Smooth muscle cell (in vitro differentiated cells): ENCODE measurements around the gene CCDC9B. TPM values are rescaled to one million over a fixed set of nuclear protein-coding genes. Genes with fewer than 3 reads are reported as not detected.

Source experiments
- DNase-seq: peaks from one replicate; lab custom pipeline; 2025; ENCODE audit not compliant: unreplicated experiment; lab: John Stamatoyannopoulos, UW
- H2AFZ ChIP-seq: fragments of 200-600 bp; sonication (generic); 2 replicates; pipeline ENCODE4 v1.6.0; 2016; ENCODE audit warnings: antibody characterized with exemption, low read depth, mild to moderate bottlenecking
- H3F3A ChIP-seq: fragments of 200-600 bp; sonication (generic); 2 replicates; pipeline ENCODE4 v1.6.0; 2017; ENCODE audit warnings: antibody characterized with exemption, low read depth
- H3K27ac ChIP-seq: fragments of 200-600 bp; sonication (generic); 2 replicates; pipeline ENCODE4 v1.5.1; 2016; ENCODE audit warnings: low read depth, mild to moderate bottlenecking
- H3K27me3 ChIP-seq: fragments of 200-600 bp; sonication (generic); 2 replicates; pipeline ENCODE4 v1.6.1; 2016; ENCODE audit warnings: low read depth, mild to moderate bottlenecking
- H3K36me3 ChIP-seq: fragments of 200-600 bp; sonication (generic); 2 replicates; pipeline ENCODE4 v1.5.1; 2016; ENCODE audit warnings: low read depth
- H3K4me1 ChIP-seq: fragments of 200-600 bp; sonication (generic); 2 replicates; pipeline ENCODE4 v1.5.1; 2016; ENCODE audit warnings: low read depth
- H3K4me2 ChIP-seq: fragments of 200-600 bp; sonication (generic); 2 replicates; pipeline ENCODE4 v1.6.0; 2016; ENCODE audit warnings: mild to moderate bottlenecking
- H3K4me3 ChIP-seq: fragments of 200-600 bp; sonication (generic); 2 replicates; pipeline ENCODE4 v1.5.1; 2016; ENCODE audit warnings: mild to moderate bottlenecking
- H3K79me2 ChIP-seq: fragments of 200-600 bp; sonication (generic); 2 replicates; pipeline ENCODE4 v1.6.0; 2016; ENCODE audit warnings: low read depth, mild to moderate bottlenecking
- H3K9ac ChIP-seq: fragments of 200-600 bp; sonication (generic); 2 replicates; pipeline ENCODE4 v1.6.0; 2016; ENCODE audit warnings: low read depth
- H3K9me3 ChIP-seq: fragments of 200-600 bp; sonication (generic); replicated peaks from 2 replicates; pipeline ENCODE4 v1.5.1; 2016; ENCODE audit warnings: low read depth
- H4K20me1 ChIP-seq: fragments of 200-600 bp; sonication (generic); 2 replicates; pipeline ENCODE4 v1.6.0; 2016; ENCODE audit warnings: low read depth
- WGBS: methylation state at CpG from one replicate; pipeline ENCODE4 v1.1.7; 2016; ENCODE audit warnings: low lambda C conversion rate; 5-methylcytosine and 5-hydroxymethylcytosine counted together
- polyA plus RNA-seq: library from polyadenylated mRNA; unstranded; fragments of >200 nt; fragmentation: Nextera tagmentation; extraction: Ambion mirVana; gene quantifications from 2 replicates; pipeline ENCODE4 v1.2.1, GENCODE V29; 2016
- total RNA-seq: library from RNA; depleted of rRNA; stranded (reverse); fragments of >200 nt; gene quantifications from 2 replicates; pipeline ENCODE4 v1.2.3, GENCODE V29; 2014
- TF ChIP-seq, protein P1 (sequence below): fragments of 200-600 bp; sonication (generic); IDR thresholded peaks from 2 replicates; pipeline ENCODE4 v1.5.1; 2017; ENCODE audit warnings: borderline replicate concordance, mild to moderate bottlenecking, antibody characterized with exemption; ENCODE audit not compliant: insufficient read depth, poor library complexity, severe bottlenecking

CCDC9B gene
- total and polyA plus RNA-seq, 2 experiments from 2014 or later, result 0.97 to 3.8 TPM

DNA sequence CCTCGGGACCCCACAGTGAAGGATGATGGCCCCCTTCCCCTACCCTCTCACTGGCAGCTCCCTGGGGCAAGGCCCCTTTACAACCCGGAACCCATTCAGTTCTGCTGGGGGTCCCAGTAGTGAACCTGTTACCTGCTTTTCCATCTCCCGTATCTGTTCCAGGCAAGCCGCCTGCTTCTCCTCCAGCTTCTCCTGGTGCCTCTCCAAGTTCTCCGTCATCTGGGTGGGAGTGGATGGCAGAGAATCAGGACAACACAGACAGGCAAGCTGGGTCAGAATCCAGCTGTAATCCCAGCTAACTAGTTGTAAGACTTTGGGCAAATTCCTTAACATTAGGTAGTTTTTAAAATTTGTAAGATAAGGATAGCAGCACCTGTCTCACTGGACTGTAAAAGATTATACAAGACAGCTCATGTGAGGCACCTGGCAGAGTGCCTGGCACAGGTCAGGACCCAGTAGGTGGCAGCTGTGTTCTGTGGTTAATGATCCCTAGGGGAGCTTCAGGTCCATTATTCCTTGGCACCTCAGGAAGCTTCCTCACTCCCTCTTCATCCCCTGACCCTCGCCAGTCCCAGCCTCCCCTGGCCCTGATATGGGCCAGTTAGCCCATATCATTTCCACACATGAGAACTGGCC, 51.5 kb downstream of the CCDC9B start:
- Histone ChIP-seq H3K9ac (no peak overlapping the region), H3F3A (peaks cover 14% of the 10 kb centered on the region), H3K79me2 (no peaks in the 10 kb centered on the region), H3K4me1 (peaks cover 18% of the 10 kb centered on the region), H4K20me1 (no peaks in the 10 kb centered on the region), H2AFZ (no peak overlapping the region), H3K4me2 (no peak overlapping the region), H3K9me3 (no peaks in the 10 kb centered on the region), H3K27me3 (peaks cover 49% of the 10 kb centered on the region), H3K36me3 (no peaks in the 10 kb centered on the region), H3K27ac (no peak overlapping the region), H3K4me3 (no peak overlapping the region)
- TF ChIP-seq, protein P1, sequence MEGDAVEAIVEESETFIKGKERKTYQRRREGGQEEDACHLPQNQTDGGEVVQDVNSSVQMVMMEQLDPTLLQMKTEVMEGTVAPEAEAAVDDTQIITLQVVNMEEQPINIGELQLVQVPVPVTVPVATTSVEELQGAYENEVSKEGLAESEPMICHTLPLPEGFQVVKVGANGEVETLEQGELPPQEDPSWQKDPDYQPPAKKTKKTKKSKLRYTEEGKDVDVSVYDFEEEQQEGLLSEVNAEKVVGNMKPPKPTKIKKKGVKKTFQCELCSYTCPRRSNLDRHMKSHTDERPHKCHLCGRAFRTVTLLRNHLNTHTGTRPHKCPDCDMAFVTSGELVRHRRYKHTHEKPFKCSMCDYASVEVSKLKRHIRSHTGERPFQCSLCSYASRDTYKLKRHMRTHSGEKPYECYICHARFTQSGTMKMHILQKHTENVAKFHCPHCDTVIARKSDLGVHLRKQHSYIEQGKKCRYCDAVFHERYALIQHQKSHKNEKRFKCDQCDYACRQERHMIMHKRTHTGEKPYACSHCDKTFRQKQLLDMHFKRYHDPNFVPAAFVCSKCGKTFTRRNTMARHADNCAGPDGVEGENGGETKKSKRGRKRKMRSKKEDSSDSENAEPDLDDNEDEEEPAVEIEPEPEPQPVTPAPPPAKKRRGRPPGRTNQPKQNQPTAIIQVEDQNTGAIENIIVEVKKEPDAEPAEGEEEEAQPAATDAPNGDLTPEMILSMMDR, result no peak
- WGBS, result 90% methylated on average over 6 of the region's 6 CpGs
- no peak for DNase-seq

DNA sequence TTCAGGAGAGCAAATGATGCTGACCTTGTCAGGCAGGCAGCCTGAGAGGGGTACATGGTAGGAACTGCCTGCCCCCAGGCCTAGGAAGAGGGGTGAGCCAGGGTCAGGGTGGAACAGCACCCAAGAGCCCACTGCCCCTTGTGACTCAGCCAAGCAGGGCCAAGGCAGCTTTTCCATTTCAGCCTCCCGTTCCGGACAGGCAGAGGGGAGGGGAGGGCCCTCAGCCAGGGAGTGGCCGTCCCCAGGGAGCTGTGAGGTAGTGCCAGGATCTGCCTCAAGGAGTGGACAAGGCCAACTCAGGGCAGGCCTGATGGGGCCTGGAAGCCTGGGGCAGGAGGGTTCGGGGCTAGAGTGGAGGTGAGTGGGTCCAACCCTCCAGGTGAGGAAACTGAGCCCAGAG, 52.8 kb downstream of the CCDC9B start:
- no peak for DNase-seq
- no peaks in the 10 kb centered on the region for H3K9me3 ChIP-seq
- TF ChIP-seq, protein P1, result no peak
- H3K36me3 ChIP-seq, result no peaks in the 10 kb centered on the region
- H3K79me2 ChIP-seq, result no peaks in the 10 kb centered on the region
- no peak overlapping the region for H3K9ac ChIP-seq
- no peaks in the 10 kb centered on the region for H4K20me1 ChIP-seq
- WGBS, result 73% methylated on average over 4 of the region's 4 CpGs
- H3F3A ChIP-seq, result peaks cover 18% of the 10 kb centered on the region
- H3K27ac ChIP-seq, result no peak overlapping the region
- peaks cover 18% of the 10 kb centered on the region for H3K4me1 ChIP-seq
- no peak overlapping the region for H3K4me2 ChIP-seq
- H2AFZ ChIP-seq, result no peak overlapping the region
- no peak overlapping the region for H3K4me3 ChIP-seq
- H3K27me3 ChIP-seq, result peaks cover 53% of the 10 kb centered on the region

DNA sequence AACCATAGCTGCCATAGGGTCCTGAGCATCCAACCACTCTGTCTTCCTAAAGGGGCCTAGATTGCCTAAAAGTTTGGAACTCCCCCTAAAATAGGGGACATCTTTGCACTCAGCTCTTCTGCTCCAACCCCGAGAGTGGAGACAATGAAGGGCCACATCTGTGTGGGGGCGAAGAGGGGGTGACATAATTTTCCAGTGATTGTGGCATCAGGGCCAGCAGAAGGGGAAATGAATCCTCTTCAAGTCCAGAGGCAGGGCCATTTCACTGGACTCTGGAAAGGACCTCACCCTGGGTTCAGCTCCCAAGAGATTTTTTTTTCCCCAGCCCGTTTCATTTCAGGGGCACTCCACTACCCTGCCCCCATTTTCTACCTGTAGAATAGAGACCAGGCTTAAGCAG, 53.2 kb downstream of the CCDC9B start:
- TF ChIP-seq, protein P1, result no peak
- Histone ChIP-seq H3K27ac (no peak overlapping the region), H3K4me2 (no peak overlapping the region), H2AFZ (no peak overlapping the region), H3K27me3 (peaks cover 53% of the 10 kb centered on the region), H4K20me1 (no peaks in the 10 kb centered on the region), H3F3A (peaks cover 18% of the 10 kb centered on the region), H3K4me3 (no peak overlapping the region), H3K36me3 (no peaks in the 10 kb centered on the region), H3K4me1 (peaks cover 22% of the 10 kb centered on the region), H3K79me2 (no peaks in the 10 kb centered on the region), H3K9me3 (no peaks in the 10 kb centered on the region), H3K9ac (no peak overlapping the region)
- DNase-seq, result no peak
- 95% methylated on average over 3 of the region's 3 CpGs for WGBS

DNA sequence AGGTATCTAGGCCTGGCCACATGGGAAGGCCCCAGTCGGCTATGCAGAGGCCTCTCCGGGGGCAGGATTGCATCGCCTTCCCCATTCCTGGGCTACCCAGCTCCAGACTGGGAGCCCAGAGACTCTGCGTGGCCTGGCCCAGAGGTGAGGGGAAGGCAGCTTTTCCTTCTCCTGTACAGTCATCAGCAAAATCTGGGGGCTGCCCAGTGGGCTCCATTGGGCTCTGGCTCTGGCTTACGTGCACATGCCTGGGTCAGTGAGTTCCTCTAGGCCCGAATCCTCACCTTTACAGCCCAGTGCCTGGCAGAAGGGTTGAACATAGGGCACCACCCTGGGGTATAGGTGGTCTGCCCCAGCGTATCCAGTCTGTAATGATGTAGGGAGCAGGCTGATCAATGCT, 53.9 kb downstream of the CCDC9B start:
- Histone ChIP-seq H3K9ac (no peak overlapping the region), H3K79me2 (no peaks in the 10 kb centered on the region), H3K4me3 (no peak overlapping the region), H3K4me1 (peaks cover 27% of the 10 kb centered on the region), H3K27me3 (peaks cover 53% of the 10 kb centered on the region), H3K27ac (no peak overlapping the region), H3K36me3 (no peaks in the 10 kb centered on the region), H3K9me3 (no peaks in the 10 kb centered on the region), H2AFZ (no peak overlapping the region), H4K20me1 (no peaks in the 10 kb centered on the region), H3F3A (peaks cover 18% of the 10 kb centered on the region), H3K4me2 (no peak overlapping the region)
- TF ChIP-seq, protein P1, result no peak
- WGBS, result 76% methylated on average over 7 of the region's 7 CpGs
- DNase-seq, result no peak
